Activated naive CD4-positive, alpha-beta T cell treated with anti-CD3 and anti-CD28 coated beads, Interleukin-2, amount 50 U/mL, for 72 hours (primary cell): Measurements from ENCODE around the gene NPAS3. TPM values are rescaled to one million over a fixed set of nuclear protein-coding genes. Genes with fewer than 3 reads are reported as not detected.

Source experiments
- ATAC-seq, 2 donors: fragments of 150-1000 bp; cut with Tn5 transposase; 2 replicates each; pipeline ENCODE4 v1.10.0; 2021; ENCODE audit warnings: mild to moderate bottlenecking in 2 of 2, moderate library complexity in 2 of 2
- DNase-seq, 2 donors: peaks; one replicate each; pipeline ENCODE4 v3.0.0; 2021 to 2022; ENCODE audit warnings: low spot score in 2 of 2
- H3K27ac Mint-ChIP-seq, 2 donors: one replicate each; pipeline ENCODE4 v1.8.0; 2022; ENCODE audit warnings: mild to moderate bottlenecking in 2 of 2, mixed read lengths in 2 of 2
- H3K36me3 Mint-ChIP-seq, 2 donors: one replicate each; pipeline ENCODE4 v1.8.0; 2022; ENCODE audit warnings: mixed read lengths in 2 of 2
- H3K9me3 Mint-ChIP-seq, 2 donors: one replicate each; pipeline ENCODE4 v1.8.0; 2022; ENCODE audit warnings: mixed read lengths in 2 of 2
- total RNA-seq, 2 donors: library from RNA; stranded (reverse); gene quantifications; one replicate each; pipeline ENCODE4 v1.2.3, GENCODE V29; 2022

NPAS3 gene
- total RNA-seq, 2 donors from 2014 or later: not detected

DNA sequence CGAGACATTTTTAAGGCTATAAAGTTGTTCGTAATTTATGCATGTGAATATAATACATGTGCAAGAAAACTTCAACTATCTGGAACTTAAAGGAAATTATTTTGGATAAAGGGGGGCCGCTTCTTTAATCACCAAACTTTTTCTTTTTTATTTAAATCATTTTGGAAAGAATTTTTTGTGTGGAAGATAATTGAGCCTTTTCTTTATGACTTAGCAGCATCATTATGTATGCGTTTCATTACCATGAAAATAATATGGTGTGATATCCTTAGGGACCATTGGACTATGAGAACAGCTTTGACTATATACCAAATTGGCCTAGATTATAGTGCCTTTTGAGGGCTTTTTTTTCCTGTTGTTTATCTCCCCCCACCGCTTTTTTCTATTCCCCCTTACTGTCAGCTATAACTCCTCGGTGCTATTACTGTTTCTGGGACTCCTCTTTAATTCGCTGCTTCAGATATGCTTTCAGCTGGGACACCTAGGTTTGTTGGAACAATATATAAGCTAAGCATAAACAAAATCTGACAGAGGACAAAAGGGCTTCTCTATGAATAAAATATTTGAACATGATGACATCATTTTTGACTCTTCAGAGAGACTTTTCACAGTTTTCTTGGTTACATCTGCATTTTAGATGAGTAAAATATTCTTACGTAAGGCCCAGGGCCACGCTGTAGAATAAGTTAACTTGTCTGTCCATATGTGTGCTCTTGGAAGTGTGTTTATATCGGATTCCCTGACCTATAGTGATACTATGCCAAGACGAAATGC lies 392.7 kb downstream of the NPAS3 start:
- DNase-seq (no peak), ATAC-seq (no peak)
- H3K36me3 Mint-ChIP-seq: no peaks in the 10 kb centered on the region
- H3K9me3 Mint-ChIP-seq: peaks cover 4% of the 10 kb centered on the region in 2 donors
- H3K27ac Mint-ChIP-seq: no peak overlapping the region

DNA sequence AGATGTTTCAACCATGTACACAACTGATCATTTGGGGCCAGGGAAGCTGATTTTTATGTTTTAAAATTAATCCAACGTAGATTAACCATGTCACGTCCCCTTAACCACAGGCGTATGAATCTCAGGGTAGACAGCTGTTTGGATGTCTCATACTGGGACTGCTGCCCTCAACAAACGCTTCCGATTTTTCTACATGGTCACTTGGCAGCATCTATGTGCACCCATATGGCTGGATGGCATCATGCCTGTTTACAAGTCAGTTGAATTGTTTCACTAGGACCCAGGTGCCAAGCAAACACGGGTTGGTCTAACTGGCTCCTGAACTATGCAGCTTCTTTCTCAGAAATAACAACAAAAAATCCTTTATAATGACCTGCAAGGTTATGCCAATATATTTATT lies 393.8 kb downstream of the NPAS3 start:
- DNase-seq: no peak
- H3K36me3 Mint-ChIP-seq: no peaks in the 10 kb centered on the region
- H3K9me3 Mint-ChIP-seq: peaks cover 4% of the 10 kb centered on the region in 2 donors
- no peak for ATAC-seq
- no peak overlapping the region for H3K27ac Mint-ChIP-seq

DNA sequence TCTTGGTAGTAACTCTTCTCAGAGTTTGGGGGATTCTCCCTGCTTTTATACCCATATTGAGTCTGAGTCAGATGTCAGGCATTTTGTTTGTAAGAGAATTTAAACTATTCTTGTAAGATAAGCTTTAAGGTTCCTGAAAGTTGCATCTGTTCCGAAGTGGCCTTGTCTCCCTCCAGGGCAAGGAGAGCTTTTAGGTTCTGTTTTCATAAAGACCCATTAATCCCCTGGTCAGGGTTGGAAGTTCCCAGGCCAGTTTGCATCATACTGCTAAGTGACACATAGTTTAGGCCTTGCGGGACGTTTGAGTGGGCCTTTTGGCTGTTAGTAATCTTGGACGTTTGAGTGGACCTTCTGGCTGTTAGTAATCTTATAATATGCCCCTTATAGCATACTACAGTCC lies 396.7 kb downstream of the NPAS3 start:
- Mint-ChIP-seq H3K27ac (no peak overlapping the region), H3K9me3 (peaks cover 0 to under 1% of the 10 kb centered on the region in 2 donors), H3K36me3 (no peaks in the 10 kb centered on the region)
- DNase-seq (no peak), ATAC-seq (no peak)

DNA sequence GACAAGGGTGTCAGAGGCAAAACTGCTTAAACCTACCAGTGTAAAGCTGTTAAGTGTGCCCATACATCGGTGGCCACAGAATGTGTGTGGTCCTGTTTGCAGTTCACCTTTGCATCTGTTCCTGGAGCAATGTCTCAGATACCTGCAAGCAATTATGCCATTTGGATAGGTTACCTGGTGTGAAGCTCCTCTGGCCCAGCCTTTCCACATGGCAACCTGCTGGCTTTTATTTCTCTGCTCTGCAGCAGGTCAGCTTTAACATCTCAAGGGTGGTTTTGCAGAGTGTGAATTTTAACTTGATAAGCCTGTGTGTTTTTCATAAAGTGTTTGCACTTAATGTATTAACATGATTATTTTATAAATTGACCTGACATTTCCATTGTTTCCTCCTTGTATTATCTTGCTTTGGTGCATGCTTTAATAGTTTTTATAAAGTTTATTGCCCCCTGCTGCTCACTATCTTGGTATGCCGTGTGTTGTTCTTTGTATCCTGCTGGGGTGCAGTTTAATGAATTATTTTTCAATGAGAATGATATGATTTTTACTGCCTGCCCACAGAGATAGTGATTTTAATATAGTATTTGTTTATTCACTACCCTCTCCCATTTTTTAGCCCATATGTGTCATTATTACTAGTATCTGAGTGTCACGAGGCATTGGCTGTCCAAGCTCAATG lies 403.8 kb downstream of the NPAS3 start:
- Mint-ChIP-seq H3K36me3 (no peaks in the 10 kb centered on the region), H3K27ac (no peak overlapping the region), H3K9me3 (peaks cover 4 to 6% of the 10 kb centered on the region in 2 donors)
- DNase-seq (no peak), ATAC-seq (no peak)

DNA sequence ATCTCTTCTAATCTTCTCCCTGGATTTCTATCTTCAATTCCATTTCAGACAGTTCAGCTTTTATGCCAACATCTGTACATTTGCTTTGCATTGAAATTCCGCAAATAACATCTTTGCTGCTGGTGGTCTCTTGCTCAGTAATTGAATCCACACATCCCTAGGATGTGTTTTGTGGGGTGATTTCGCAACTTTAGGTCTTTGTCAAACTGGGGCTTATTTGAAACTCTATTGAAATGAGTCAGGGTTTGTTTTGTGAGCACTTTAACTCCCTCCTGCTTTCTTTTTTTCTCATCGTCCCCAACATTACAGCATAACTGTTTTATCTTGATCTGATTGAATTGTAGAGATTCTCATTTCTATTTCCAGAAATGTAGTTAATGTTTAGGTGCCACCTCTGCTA lies 404.3 kb downstream of the NPAS3 start:
- no peaks in the 10 kb centered on the region for H3K36me3 Mint-ChIP-seq
- H3K27ac Mint-ChIP-seq: no peak overlapping the region
- ATAC-seq: no peak
- H3K9me3 Mint-ChIP-seq: peaks cover 4 to 6% of the 10 kb centered on the region in 2 donors
- DNase-seq: no peak

DNA sequence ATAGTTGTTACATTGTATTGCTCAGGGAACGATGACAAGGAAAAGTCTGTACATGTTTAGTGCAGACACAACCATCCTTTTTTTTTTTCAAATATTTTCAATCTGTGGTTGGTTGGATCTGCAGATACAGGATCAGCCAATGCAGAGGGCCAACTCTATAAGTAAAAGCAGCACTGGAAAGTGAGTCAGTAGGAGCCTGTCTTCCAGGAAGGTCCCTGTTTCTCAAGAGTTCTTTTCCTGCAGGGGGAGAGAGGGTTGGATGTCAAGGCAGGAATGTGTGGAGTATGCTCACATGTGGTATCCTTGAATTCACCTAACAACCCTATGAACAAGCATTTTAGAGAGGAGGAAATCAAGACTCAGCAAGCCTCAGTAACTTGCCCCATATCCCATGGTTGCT lies 409.1 kb downstream of the NPAS3 start:
- DNase-seq (no peak), ATAC-seq (no peak)
- Mint-ChIP-seq H3K9me3 (peaks cover 4 to 5% of the 10 kb centered on the region in 2 donors), H3K36me3 (no peaks in the 10 kb centered on the region), H3K27ac (no peak overlapping the region)

DNA sequence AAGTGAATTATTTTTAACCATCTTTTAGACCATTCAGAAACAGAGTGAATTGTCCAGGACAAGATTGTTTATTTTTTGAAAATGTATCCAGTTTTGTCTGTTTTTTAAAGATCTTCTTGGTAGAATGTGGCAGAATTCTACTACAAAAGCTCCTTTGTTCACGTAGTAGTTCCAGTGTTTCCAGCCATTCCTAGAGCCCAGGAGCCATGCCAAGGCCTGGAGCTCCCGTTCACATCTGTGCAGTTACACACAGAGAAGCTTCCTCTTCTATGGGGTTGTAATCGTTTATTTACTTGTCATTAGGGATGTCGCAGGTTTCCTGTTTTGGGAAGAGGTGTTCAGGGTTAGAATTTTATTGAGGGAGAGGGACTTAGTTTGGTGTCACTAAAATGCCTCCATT lies 409.8 kb downstream of the NPAS3 start:
- DNase-seq (no peak), ATAC-seq (no peak)
- no peaks in the 10 kb centered on the region for H3K36me3 Mint-ChIP-seq
- H3K27ac Mint-ChIP-seq: no peak overlapping the region
- peaks cover 5 to 9% of the 10 kb centered on the region in 2 donors for H3K9me3 Mint-ChIP-seq

DNA sequence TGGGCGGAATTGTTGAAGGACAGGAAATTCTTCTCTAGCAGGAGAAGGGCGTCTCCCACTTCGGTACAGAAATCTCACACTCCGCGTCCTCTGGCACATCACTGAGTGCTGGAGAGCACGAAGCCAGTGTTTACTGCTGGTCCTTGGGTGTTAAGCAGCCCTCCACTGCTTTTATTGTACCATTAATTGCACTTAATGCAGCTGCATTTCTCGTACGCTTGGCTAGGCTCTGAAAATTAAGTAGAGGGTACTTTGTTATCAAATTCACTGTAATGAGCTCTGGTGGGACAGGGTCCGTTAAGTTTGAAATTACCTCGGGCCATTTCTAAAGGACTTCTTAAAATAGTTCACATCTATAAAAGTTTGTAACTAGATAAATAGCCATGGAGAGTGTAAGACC lies 411.2 kb downstream of the NPAS3 start:
- Mint-ChIP-seq H3K9me3 (peaks cover 5 to 12% of the 10 kb centered on the region in 2 donors), H3K27ac (no peak overlapping the region), H3K36me3 (no peaks in the 10 kb centered on the region)
- no peak for ATAC-seq
- DNase-seq: no peak

DNA sequence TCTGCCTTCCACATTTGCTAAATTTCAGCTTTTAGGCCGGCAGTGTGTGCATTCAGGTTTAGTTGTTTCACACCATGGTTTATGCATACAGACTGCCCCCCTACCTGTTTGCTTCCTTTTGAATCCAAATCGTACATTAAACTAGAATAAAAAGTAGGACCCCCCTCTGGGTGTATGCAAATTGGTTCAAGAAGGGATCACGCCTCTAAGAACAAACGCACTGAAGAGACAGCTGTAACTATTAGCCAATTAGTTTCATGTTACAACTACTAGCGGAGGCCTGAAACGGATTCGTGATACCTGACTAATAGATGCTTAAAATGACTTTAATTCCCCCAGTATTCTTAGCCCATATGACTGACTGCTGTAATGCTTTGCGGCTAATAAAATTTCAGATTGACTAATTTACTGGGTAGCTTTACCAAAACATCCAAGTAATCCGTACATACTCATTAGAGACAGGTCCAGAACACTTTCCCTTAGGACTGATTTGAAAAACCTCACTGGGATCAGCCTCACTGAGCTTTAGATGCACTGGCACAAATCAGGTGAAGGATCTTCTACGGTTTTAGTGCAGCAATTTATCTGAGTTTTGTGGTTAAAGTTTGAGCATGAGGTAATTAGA lies 411.8 kb downstream of the NPAS3 start:
- Mint-ChIP-seq H3K9me3 (peaks cover 9 to 12% of the 10 kb centered on the region in 2 donors), H3K27ac (no peak overlapping the region), H3K36me3 (no peaks in the 10 kb centered on the region)
- DNase-seq (no peak), ATAC-seq (no peak)

DNA sequence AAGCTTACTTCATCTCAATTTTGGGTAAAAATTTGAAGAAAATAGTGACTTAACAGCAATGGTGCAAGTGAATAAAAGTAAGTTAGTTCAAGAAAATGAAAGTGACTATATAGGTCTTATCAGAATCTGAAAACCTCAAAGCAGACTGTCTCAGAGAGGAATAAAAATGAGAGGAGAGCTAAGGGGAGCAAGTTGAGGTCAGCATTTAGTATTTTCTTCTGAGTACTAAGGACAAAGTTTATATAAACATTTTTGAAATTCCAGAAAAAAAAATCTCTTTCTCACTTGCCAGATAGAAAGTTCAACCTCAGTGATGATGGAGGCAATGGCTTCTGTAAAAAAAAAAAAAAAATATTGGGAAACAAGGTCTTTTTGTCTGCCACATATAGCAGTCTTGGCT lies 414.1 kb downstream of the NPAS3 start:
- DNase-seq (no peak), ATAC-seq (no peak)
- Mint-ChIP-seq H3K27ac (no peak overlapping the region), H3K9me3 (peaks cover 12 to 14% of the 10 kb centered on the region in 2 donors), H3K36me3 (no peaks in the 10 kb centered on the region)

DNA sequence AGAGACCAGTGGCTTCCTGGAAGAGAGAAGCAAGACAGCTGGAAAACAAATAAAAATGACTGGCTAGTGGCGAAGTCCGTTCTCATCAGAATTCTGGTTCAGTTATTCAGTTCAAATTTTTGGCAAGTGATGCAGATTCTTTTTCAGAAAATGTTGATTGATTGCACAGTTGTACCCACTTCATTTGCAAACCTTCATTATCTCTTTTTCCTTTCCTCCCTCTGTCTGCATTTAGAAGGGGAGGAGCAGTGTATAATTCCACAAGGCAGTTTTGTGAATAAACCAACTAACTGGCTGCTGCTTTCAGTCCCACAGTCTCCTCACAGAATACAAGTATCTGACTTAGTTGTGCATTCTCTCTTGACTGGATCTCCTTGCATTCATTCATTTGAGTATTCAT lies 417.5 kb downstream of the NPAS3 start:
- DNase-seq (no peak), ATAC-seq (no peak)
- H3K36me3 Mint-ChIP-seq: no peaks in the 10 kb centered on the region
- peaks cover 12 to 14% of the 10 kb centered on the region in 2 donors for H3K9me3 Mint-ChIP-seq
- H3K27ac Mint-ChIP-seq: no peak overlapping the region

DNA sequence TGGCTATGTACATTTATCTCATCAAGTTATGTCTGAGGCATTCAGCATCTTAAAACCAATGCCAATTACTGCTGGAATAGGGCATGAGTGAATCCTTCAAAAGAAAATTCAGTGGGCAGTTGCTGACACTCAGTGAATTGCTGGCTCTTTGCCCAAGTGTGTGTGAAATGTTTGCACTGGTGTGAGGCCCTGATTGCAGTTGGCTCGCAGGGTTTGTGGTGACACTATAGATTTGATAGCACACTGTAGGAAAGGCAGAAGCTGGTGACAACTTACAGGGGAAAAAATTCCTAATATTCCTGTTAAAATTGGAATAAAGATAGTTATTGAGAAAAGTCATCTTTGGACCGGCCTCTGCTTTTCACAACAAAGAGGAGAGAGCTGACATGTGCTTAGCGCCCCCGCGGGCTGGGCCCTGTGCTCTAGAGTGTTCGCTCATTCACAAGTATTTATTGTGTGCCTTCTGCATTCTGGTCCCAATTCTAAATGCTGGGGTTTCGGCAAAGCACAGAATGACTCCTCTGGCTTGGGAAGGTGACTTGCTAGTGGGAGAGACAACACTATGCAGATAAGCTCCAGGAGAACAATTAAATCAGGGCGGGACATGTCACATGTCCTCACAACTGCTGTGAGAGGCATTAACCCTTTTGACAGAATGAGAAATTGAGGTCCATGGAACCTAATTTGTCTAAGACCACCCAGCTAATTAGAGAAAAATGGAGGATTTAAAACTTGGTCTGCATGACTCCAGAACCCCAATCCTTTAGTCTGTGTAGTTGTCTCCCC lies 418.7 kb downstream of the NPAS3 start:
- no peaks in the 10 kb centered on the region for H3K36me3 Mint-ChIP-seq
- DNase-seq (no peak), ATAC-seq (no peak)
- no peak overlapping the region for H3K27ac Mint-ChIP-seq
- peaks cover 10 to 14% of the 10 kb centered on the region in 2 donors for H3K9me3 Mint-ChIP-seq

DNA sequence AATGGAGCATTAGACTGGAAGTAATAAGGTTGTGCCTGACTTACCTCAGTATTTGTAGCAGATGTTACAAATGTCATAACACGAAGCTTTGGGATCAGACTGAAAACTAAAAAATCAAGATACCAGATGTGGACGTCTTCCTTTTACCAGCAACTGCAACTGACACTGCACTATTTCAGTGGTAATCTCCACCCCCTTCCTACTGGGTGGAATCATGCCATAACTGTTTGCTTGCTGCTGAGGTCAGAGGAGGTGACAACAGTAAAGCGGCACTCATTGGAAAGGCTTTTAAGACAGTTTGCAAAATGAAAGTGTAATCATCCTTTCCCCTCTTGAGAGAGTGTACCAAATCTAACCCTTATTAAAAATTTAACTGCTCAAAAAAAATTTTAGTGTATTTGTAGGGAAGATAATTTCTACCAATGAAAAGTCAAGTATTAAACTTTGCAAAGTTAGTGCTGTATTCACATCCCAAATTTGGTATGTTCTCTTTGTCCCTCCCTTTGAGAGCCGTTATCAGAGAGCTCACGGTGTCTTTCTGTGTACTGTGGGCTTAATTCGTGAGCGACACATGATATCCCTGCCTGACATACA lies 420.7 kb downstream of the NPAS3 start:
- no peaks in the 10 kb centered on the region for H3K36me3 Mint-ChIP-seq
- peaks cover 2 to 9% of the 10 kb centered on the region in 2 donors for H3K9me3 Mint-ChIP-seq
- no peak overlapping the region for H3K27ac Mint-ChIP-seq
- ATAC-seq: no peak
- DNase-seq: no peak

DNA sequence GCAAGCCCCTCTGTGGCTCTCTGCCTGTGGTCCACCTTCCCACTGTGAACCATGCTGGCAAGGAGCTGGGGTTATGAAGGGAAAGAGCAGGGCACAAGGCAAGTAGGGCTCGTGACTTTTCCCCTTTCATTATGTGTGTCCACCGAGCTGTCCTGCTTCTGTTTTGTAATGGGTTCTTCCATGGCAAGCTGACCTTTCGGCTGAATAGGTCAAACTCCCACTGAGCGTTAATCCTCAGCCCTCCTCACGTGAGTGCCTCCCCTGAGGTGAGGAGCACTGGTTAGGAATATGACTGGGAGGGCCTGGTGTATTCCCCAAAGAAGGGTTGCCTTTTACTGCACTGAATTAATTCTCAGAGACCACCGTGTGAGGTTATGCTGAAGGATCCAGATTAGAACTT lies 424.3 kb downstream of the NPAS3 start:
- Mint-ChIP-seq H3K9me3 (no peaks in the 10 kb centered on the region), H3K36me3 (no peaks in the 10 kb centered on the region), H3K27ac (no peak overlapping the region)
- no peak for DNase-seq
- ATAC-seq: no peak

DNA sequence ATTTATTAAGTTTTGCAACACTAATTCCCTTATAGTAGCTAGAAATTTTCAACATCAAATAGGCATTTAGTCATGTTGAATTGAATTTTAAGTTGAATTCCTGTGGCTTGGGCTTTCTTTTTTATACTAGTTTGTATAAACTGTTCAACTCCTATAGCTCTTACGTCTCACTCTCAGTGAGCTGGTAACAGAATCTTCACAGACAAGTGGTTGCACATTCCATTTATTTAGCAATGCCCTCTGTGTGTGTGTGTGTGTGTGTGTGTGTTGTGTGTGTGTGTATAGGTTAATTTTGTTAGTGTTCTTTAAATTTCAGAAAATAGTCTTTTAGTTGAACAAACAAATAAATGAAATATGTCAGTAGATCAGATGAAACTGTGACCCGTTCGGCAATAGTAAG lies 425.0 kb downstream of the NPAS3 start:
- no peak for ATAC-seq
- DNase-seq: no peak
- Mint-ChIP-seq H3K9me3 (no peaks in the 10 kb centered on the region), H3K36me3 (no peaks in the 10 kb centered on the region), H3K27ac (no peak overlapping the region)

DNA sequence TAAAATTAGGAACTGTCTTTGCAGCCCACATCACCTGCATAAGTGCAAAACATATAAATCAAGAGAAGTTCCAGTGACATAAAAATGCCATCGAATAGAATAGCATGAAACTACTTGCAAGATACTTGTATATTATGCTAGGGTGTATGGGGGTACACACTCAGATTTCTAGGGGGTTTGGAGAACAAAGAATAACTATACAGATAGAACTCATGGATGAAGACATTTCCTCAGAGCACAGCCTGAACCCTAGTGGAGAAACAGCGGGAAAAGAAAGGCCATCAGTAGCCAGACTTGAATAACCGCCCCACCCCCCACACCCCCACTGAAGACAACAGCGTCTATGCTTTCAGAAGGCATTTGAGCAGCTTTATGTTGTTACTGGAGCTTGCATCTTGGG lies 425.8 kb downstream of the NPAS3 start:
- Mint-ChIP-seq H3K9me3 (no peaks in the 10 kb centered on the region), H3K27ac (no peak overlapping the region)
- no peak for ATAC-seq

DNA sequence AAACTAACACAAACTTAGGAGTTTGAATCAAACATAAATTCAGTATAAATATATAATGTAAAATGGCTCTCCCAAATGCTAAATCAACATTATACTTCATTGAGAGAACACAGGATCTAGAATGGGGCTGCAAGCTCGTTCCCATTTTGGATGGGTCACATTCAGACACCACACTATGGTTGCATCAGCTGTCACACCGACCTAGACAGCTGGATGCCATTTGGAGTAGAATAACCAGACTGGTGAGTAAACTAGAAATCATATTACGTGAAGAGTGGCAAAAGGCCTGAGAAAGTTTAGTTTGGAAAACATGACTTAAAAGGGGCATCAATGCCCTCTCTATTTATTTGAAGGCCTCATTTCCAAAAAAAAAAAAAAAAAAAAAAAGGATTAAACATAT lies 430.4 kb downstream of the NPAS3 start:
- Mint-ChIP-seq H3K36me3 (no peaks in the 10 kb centered on the region), H3K9me3 (no peaks in the 10 kb centered on the region)
- no peak for ATAC-seq

More for the DNA sequence above, 425.8 kb downstream of the NPAS3 start:
- no peak for DNase-seq
- no peaks in the 10 kb centered on the region for H3K36me3 Mint-ChIP-seq

More for the DNA sequence above, 430.4 kb downstream of the NPAS3 start:
- no peak for DNase-seq
- H3K27ac Mint-ChIP-seq: no peak overlapping the region
